PFSK-1 (cell line): ENCODE results near the gene SLC13A3.

ENCODE experiments used
- FOXP2 ChIP-seq: optimal IDR thresholded peaks from 2 replicates; pipeline ENCODE3; 2011; ENCODE audit warnings: borderline replicate concordance, control low read depth, inconsistent platforms; ENCODE audit not compliant: insufficient read depth; ENCODE audit errors: extremely low read length, extremely low read depth
- POLR2AphosphoS5 ChIP-seq: IDR thresholded peaks from 2 replicates; pipeline ENCODE4 v1.6.1; 2012; ENCODE audit warnings: low read depth, mild to moderate bottlenecking, control low read depth, low read length, moderate library complexity
- REST ChIP-seq, 2 experiments: IDR thresholded peaks; 2 replicates each; pipeline versions ENCODE4 v1.6.1 to v1.8.0; 2011 to 2012; ENCODE audit warnings: low read depth in 2 of 2, low read length in 2 of 2, control low read depth in 1 of 2, inconsistent platforms in 1 of 2, mild to moderate bottlenecking in 1 of 2, moderate library complexity in 1 of 2; ENCODE audit not compliant: insufficient read depth in 1 of 2
- SIN3A ChIP-seq: IDR thresholded peaks from 2 replicates; pipeline ENCODE4 v1.6.1; 2012; ENCODE audit warnings: mild to moderate bottlenecking, low read length, moderate library complexity, borderline replicate concordance; ENCODE audit not compliant: insufficient read depth
- TAF1 ChIP-seq: IDR thresholded peaks from 2 replicates; pipeline ENCODE4 v1.6.1; 2012; ENCODE audit warnings: low read length, control low read depth, borderline replicate concordance; ENCODE audit not compliant: insufficient read depth

The SLC13A3 gene

GRCh38 chr20:46562009-46562372 is 89.3 kb downstream of the SLC13A3 start:
- no peak for TF ChIP-seq POLR2AphosphoS5
- no peak for TF ChIP-seq FOXP2
- no peak for TF ChIP-seq TAF1
- no peak for TF ChIP-seq SIN3A
- no peak for TF ChIP-seq REST (IDR thresholded peaks at IDR 0.05; ENCODE audit: insufficient read depth in 1 of 2, low read depth in 2 of 2, low read length in 2 of 2)

- TF ChIP-seq FOXP2 (no peak), POLR2AphosphoS5 (no peak), TAF1 (no peak), SIN3A (no peak), REST (IDR thresholded peaks at IDR 0.05; ENCODE audit: insufficient read depth in 1 of 2, low read depth in 2 of 2, low read length in 2 of 2) (no peak)
Observed at GRCh38 chr20:46559685-46560440, 91.4 kb downstream of the SLC13A3 start.

- TF ChIP-seq POLR2AphosphoS5 (no peak), TAF1 (no peak), SIN3A (no peak), REST (IDR thresholded peaks at IDR 0.05; ENCODE audit: insufficient read depth in 1 of 2, low read depth in 2 of 2, low read length in 2 of 2) (no peak), FOXP2 (no peak)
Observed at GRCh38 chr20:46559001-46559400, 92.3 kb downstream of the SLC13A3 start.

- TF ChIP-seq SIN3A: no peak
- TF ChIP-seq REST (IDR thresholded peaks at IDR 0.05; ENCODE audit: insufficient read depth in 1 of 2, low read depth in 2 of 2, low read length in 2 of 2): no peak
- TF ChIP-seq FOXP2: no peak
- TF ChIP-seq POLR2AphosphoS5: no peak
- TF ChIP-seq TAF1: no peak
Observed at GRCh38 chr20:46558511-46558959, 92.7 kb downstream of the SLC13A3 start.
